ENCODE measurements around the gene FCSK. TPM values are rescaled to one million over a fixed set of nuclear protein-coding genes. Genes with fewer than 3 reads are reported as not detected.

FCSK gene
- total and polyA plus RNA-seq, 2 of the 13 experiments (the other 11 are each of a cell fraction or from before 2014, with no cell fraction given): 9.1 to 19.2 TPM

GRCh38 chr16:70437017-70437581 is 17.3 kb upstream of the FCSK start (continued):
- no peak for TF ChIP-seq MAF1 (CRISPR knock-in tag; IDR thresholded peaks at IDR 0.05; ENCODE audit: borderline replicate concordance)
- no peak for TF ChIP-seq TBP (CRISPR knock-in tag; IDR thresholded peaks at IDR 0.05)
- TF ChIP-seq CERS6 (CRISPR knock-in tag; IDR thresholded peaks at IDR 0.05): no peak
- TF ChIP-seq GATAD2A (CRISPR knock-in tag; IDR thresholded peaks at IDR 0.05): peak; percentile 56
- TF ChIP-seq NKX3-1 (CRISPR knock-in tag; IDR thresholded peaks at IDR 0.05): no peak
- peak; percentile 29; the same call in 1 of the 2 replicates for TF ChIP-seq ZNF275 (CRISPR knock-in tag; IDR thresholded peaks at IDR 0.05; ENCODE audit: borderline replicate concordance)
- TF ChIP-seq PHF5A (CRISPR knock-in tag; IDR thresholded peaks at IDR 0.05; ENCODE audit: low read depth, unreplicated experiment): no peak
- TF ChIP-seq TRIM24 (CRISPR knock-in tag; IDR thresholded peaks at IDR 0.05): no peak
- no peak for TF ChIP-seq PTBP1 (IDR thresholded peaks at IDR 0.05; ENCODE audit: low read depth, low read length, poor library complexity, severe bottlenecking)
- TF ChIP-seq GABPA (IDR thresholded peaks at IDR 0.05; ENCODE audit: low read depth, low read length): no peak
- no peak for TF ChIP-seq GABPA (CRISPR knock-in tag; IDR thresholded peaks at IDR 0.05; ENCODE audit: low read depth)
- no peak for TF ChIP-seq SMARCC2 (IDR thresholded peaks at IDR 0.05)
- TF ChIP-seq IKZF4 (CRISPR knock-in tag; IDR thresholded peaks at IDR 0.05; ENCODE audit: borderline replicate concordance, low read depth, not compliant biosample characterization): no peak
- TF ChIP-seq ZNF709 (CRISPR knock-in tag; IDR thresholded peaks at IDR 0.05): no peak
- no peak for TF ChIP-seq RORA (CRISPR knock-in tag; IDR thresholded peaks at IDR 0.05)
- no peak for TF ChIP-seq ZNF430 (CRISPR knock-in tag; IDR thresholded peaks at IDR 0.05)
- no peak for TF ChIP-seq ZNF30 (CRISPR knock-in tag; IDR thresholded peaks at IDR 0.05)
- 0 out of 2 replicates have a peak, but pooled peaks have one; percentile 7 for TF ChIP-seq POGK (CRISPR knock-in tag; conservative IDR thresholded peaks at IDR 0.05)
- TF ChIP-seq ZNF20 (CRISPR knock-in tag; IDR thresholded peaks at IDR 0.05): no peak
- TF ChIP-seq ZNF260 (CRISPR knock-in tag; IDR thresholded peaks at IDR 0.05; ENCODE audit: borderline replicate concordance, low read depth): no peak
- TF ChIP-seq ZFP91 (CRISPR knock-in tag; IDR thresholded peaks at IDR 0.05; ENCODE audit: borderline replicate concordance): no peak
- peak; percentile 70; the same call in 1 of the 2 replicates for TF ChIP-seq ZNF281 (CRISPR knock-in tag; IDR thresholded peaks at IDR 0.05; ENCODE audit: borderline replicate concordance)
- no peak for TF ChIP-seq RBM22 (optimal IDR thresholded peaks at IDR 0.05; ENCODE audit: low read length)

All from HepG2 (cell line).